Measurements from ENCODE around the gene C1QTNF9B. TPM values are rescaled to one million over a fixed set of nuclear protein-coding genes. Genes with fewer than 3 reads are reported as not detected.

Gene C1QTNF9B
- total RNA-seq, 1 experiment from 2014 or later = not detected

DNA sequence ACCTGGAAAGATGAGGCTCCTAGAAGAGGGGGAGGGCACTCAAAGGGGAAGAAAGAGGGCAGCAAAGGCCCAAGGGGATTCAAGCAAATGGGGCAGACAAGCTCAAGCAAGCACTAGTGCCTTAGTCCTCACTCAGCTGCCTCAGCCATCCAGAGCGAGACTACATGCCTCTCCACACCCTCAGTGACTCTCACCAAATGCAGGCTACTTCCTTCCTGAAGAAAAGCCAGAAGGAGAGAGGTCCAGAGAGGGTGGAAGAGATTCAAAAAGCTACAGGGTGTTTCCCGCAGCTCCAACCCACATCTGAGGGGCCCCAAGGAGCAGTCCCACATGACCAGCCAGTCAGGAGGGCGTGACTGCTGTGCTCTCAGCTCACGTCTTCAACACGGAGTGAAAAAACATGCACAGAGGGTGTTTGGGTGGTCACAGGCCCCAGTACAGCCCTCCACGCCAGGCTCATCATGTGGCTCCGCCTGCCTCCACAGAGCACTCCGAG, 48.6 kb downstream of the C1QTNF9B start:
- Histone ChIP-seq H3K9me3 (no peaks in the 10 kb centered on the region), H3K36me3 (no peaks in the 10 kb centered on the region; the same call in none of the 2 replicates), H3K27me3 (no peaks in the 10 kb centered on the region), H3K4me3 (no peak overlapping the region)
- DNase-seq = no peak

DNA sequence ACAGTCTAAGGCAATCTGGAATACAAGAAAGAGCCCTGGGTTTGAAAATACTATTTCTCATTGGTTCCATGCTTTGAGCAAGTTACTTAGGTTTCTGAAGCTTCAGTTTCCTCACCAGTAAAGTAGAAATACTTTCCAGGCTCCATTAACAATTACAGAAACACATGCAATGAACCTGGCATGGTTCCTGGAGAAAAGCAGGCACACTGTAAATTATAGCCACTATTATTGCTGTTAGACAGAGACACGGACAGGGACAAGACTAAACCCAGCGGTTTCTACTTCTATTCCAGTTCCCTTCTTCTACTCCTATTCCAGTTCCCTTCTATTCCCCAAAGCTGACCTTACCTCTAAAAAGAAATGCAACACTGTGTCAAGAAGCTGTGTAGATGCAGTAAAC, 49.3 kb downstream of the C1QTNF9B start:
- no peaks in the 10 kb centered on the region; the same call in none of the 2 replicates for H3K36me3 ChIP-seq
- DNase-seq = no peak
- H3K4me3 ChIP-seq = no peak overlapping the region
- H3K27me3 ChIP-seq = no peaks in the 10 kb centered on the region
- H3K9me3 ChIP-seq = no peaks in the 10 kb centered on the region

DNA sequence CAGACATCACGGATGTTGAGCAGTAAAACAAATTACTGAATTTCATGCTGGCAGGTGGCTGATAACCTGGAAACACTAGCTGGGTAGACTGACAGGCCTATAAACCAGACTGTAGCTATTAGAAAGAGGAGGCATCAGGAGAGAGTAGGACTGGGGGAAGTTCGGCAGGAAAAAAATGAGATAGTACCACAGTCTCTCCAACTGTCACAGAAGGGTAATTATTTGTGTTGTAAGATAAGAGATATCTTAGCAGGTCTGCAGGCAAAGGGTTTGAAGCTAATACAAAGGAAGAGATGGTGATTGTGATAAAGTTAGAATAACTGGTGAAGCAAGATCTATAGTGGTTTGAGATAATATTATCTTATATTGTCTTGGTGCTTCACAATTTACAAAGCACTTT, 49.8 kb downstream of the C1QTNF9B start:
- Histone ChIP-seq H3K36me3 (no peaks in the 10 kb centered on the region; the same call in none of the 2 replicates), H3K4me3 (no peak overlapping the region), H3K9me3 (no peaks in the 10 kb centered on the region), H3K27me3 (no peaks in the 10 kb centered on the region)
- DNase-seq = no peak

DNA sequence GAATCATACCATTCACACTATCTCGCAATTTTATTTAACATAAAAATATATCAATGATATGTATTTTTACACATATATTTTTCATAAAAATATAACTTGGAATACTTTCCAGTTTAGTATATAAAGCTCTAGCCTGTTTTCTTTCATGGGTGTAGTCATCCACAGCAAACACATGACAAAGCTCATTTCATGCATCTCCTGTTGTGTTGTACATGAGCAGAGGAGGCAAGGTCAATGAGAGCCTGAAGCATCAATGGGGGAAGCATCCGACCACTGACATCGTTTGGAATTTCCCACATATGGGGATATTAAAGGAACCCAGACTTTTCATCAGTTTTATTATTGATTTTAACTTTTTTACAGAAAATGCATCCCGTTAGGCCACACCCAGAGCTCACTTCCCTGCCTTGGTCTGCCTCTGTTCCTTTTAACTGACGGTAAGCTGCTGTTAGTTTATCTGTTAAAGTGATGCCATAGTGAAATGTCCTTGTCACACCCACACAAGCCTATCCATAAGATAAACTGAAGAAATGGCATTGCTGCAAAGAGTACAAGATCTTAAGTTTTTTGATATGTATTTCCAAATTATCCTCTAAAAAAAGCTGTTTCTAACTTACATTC, 52.1 kb downstream of the C1QTNF9B start:
- DNase-seq = no peak
- no peaks in the 10 kb centered on the region for H3K27me3 ChIP-seq
- no peaks in the 10 kb centered on the region for H3K9me3 ChIP-seq
- H3K4me3 ChIP-seq = no peak overlapping the region
- H3K36me3 ChIP-seq = peaks cover 3% of the 10 kb centered on the region

DNA sequence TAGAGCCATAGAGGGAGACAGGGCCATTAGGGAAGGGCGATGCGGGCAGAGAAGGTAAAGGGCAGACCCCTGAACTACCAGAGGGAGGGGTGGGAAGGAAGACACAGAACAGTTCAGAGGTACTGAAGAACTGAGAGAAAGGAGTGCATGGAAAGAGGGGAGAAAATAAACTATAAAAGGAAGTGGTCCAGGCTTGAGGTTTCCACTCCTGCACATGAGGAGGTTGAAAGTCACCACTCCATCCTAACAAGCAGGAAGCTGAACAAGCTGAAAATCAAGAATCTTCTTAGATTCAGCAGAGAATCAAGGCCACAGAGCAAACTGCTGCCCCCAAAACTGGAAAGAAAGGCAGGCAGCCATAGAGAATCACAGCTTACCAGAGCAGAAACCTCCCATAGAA, 53.2 kb downstream of the C1QTNF9B start:
- Histone ChIP-seq H3K4me3 (no peak overlapping the region), H3K9me3 (no peaks in the 10 kb centered on the region), H3K36me3 (peaks cover 3% of the 10 kb centered on the region), H3K27me3 (no peaks in the 10 kb centered on the region)
- DNase-seq = no peak

DNA sequence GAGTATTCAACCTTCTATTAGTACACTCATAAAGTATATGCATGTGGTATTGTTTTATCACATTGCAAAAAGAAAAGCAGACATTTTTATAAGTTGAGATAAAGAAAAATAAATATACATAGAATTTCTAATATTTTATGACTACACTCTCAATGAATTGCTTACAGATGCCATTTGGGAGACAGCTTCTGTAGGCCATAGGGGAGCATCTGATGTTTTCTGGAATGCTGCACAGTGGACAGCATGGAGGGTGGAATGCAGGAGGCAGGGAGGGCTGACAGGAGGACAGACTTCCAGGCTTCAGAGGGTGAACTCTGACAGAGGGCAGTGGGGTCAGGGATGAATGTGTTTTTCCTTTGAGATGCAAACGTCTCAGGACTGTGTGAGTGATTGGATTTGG, 53.9 kb downstream of the C1QTNF9B start:
- DNase-seq = no peak
- Histone ChIP-seq H3K9me3 (no peaks in the 10 kb centered on the region), H3K4me3 (no peak overlapping the region), H3K36me3 (peaks cover 3% of the 10 kb centered on the region), H3K27me3 (no peaks in the 10 kb centered on the region)

DNA sequence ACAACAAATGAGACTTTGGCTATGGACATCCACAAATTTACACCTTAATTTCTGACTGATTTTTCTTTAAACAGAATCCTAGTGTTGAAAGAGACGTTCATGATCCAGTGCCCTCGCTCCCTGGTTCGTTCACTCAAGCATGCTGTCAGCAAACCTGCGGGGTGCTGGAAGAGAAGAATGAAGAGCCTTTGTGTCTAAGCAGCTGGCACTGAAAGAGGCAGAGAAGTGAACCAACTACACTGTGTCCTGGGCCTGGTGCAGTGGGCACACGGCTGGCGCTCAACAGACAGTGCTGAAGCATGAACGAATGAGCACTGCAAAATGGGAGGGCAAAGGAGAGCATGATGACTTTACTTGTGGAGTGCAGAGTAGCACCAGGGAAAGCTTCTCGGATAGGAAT, 54.9 kb downstream of the C1QTNF9B start:
- DNase-seq = no peak
- peaks cover 3% of the 10 kb centered on the region for H3K36me3 ChIP-seq

More for the DNA sequence above, 54.9 kb downstream of the C1QTNF9B start:
- H3K27me3 ChIP-seq = no peaks in the 10 kb centered on the region
- H3K9me3 ChIP-seq = no peaks in the 10 kb centered on the region
- no peak overlapping the region for H3K4me3 ChIP-seq

Other genes with a start within 250 kb of the C1QTNF9B start
- gene MIPEP, start 8.1 kb downstream of the C1QTNF9B start, total RNA-seq (2014; rRNA removed; shearing (Covaris generic); ENCODE audit: low replicate concordance) = 19.3 and 25.0 TPM in 2 replicates